CD4-positive, alpha-beta T cell treated with Interleukin-6 for 4 hours (primary cell): ENCODE results near the gene COQ10B.
"Not testable (repeated sequence)": the region's sequence is repeated elsewhere in the genome, so short reads cannot be mapped to it uniquely, and the experiment has no call there.

ENCODE experiments used
- DNase-seq: peaks from one replicate; pipeline ENCODE4 v3.0.0-alpha.2; 2020; ENCODE audit warnings: mixed read lengths

Gene COQ10B

GRCh38 chr2:197453123-197453913, at the start of gene COQ10B:
TSS of gene COQ10B (plus strand) at chr2:197453552. CDS start at chr2:197453561, 9 bp downstream.
- peak; percentile 99 for DNase-seq

GRCh38 chr2:197405582-197405981, 47.8 kb upstream of the COQ10B start:
- DNase-seq = no peak

- DNase-seq = no peak
Measured at GRCh38 chr2:197414039-197414438, 39.3 kb upstream of the COQ10B start.

- no peak for DNase-seq
Measured at GRCh38 chr2:197414515-197414914, 38.8 kb upstream of the COQ10B start.

- DNase-seq = no peak
Measured at GRCh38 chr2:197416268-197416667, 37.1 kb upstream of the COQ10B start.

- no peak for DNase-seq
Measured at GRCh38 chr2:197419438-197419837, 33.9 kb upstream of the COQ10B start.

- no peak for DNase-seq
Measured at GRCh38 chr2:197423307-197423706, 30.0 kb upstream of the COQ10B start.

GRCh38 chr2:197425550-197425949, 27.8 kb upstream of the COQ10B start:
- no peak for DNase-seq

GRCh38 chr2:197426723-197427603, 26.4 kb upstream of the COQ10B start:
- DNase-seq = no peak

- no peak for DNase-seq
Measured at GRCh38 chr2:197427986-197428385, 25.4 kb upstream of the COQ10B start.

- DNase-seq = no peak
Measured at GRCh38 chr2:197431858-197432257, 21.5 kb upstream of the COQ10B start.

GRCh38 chr2:197432527-197432926, 20.8 kb upstream of the COQ10B start:
- not testable (repeated sequence) for DNase-seq

GRCh38 chr2:197433780-197434438, 19.4 kb upstream of the COQ10B start:
- DNase-seq = no peak

- DNase-seq = peak; percentile 98
Measured at GRCh38 chr2:197434541-197435513, 18.5 kb upstream of the COQ10B start, which contains the start of gene SF3B1. TSS of gene SF3B1 (minus strand) at chr2:197435028. CDS start at chr2:197434999, 29 bp downstream.

- peak; percentile 15 for DNase-seq
Measured at GRCh38 chr2:197435598-197436420, 17.5 kb upstream of the COQ10B start.

- DNase-seq = no peak
Measured at GRCh38 chr2:197437380-197437779, 16.0 kb upstream of the COQ10B start.

- no peak for DNase-seq
Measured at GRCh38 chr2:197442857-197443256, 10.5 kb upstream of the COQ10B start.

- DNase-seq = no peak
Measured at GRCh38 chr2:197445746-197446145, 7.6 kb upstream of the COQ10B start.

- DNase-seq = no peak
Measured at GRCh38 chr2:197446844-197447243, 6.5 kb upstream of the COQ10B start.

- DNase-seq = no peak
Measured at GRCh38 chr2:197450465-197450864, 2.9 kb upstream of the COQ10B start.

- DNase-seq = not testable (repeated sequence)
Measured at GRCh38 chr2:197450935-197451358, 2.4 kb upstream of the COQ10B start.
